Gastrocnemius medialis (tissue), 4 donors: Measurements from ENCODE around the gene DMTF1.
"Not testable (repeated sequence)": the region's sequence is repeated elsewhere in the genome, so short reads cannot be mapped to it uniquely, and the experiment has no call there.

ENCODE experiments used
- CTCF ChIP-seq, 5 experiments: fragments of 450-650 bp in 3 of 5; fragments of 200-600 bp in 2 of 5; sonication (generic) in 2 of 5; IDR thresholded peaks in 4 of 5; conservative IDR thresholded peaks in 1 of 5; 1 replicate in 4 of 5; 2 replicates in 1 of 5; pipeline ENCODE4 v1.5.1; 2016 to 2019; ENCODE audit warnings: antibody characterized with exemption in 5 of 5, mild to moderate bottlenecking in 3 of 5, moderate library complexity in 3 of 5
- POLR2A ChIP-seq, 2 donors: fragments of 450-650 bp; IDR thresholded peaks; one replicate each; pipeline ENCODE4 v1.6.1; 2017; ENCODE audit warnings: antibody characterized with exemption in 2 of 2, mild to moderate bottlenecking in 2 of 2, moderate library complexity in 2 of 2

- not testable (repeated sequence) for TF ChIP-seq CTCF (IDR thresholded peaks at IDR 0.05 in 4 of 5, conservative IDR thresholded peaks at IDR 0.05 in 1 of 5); POLR2A (IDR thresholded peaks at IDR 0.05)
Measured at GRCh38 chr7:87113904-87114303, 38.3 kb upstream of the DMTF1 start.
